Aorta (tissue), 5 donors: ENCODE results near the gene TSEN15. TPM values are rescaled to one million over a fixed set of nuclear protein-coding genes. Genes with fewer than 3 reads are reported as not detected.

Experiments
- ATAC-seq: fragments of 200-7000 bp; cut with Tn5 transposase; one replicate; pipeline ENCODE4 v1.9.1; 2022; ENCODE audit warnings: moderate library complexity; ENCODE audit not compliant: low FRiP score
- DNase-seq, 2 donors: peaks; one replicate each; pipeline ENCODE4 v3.0.0-alpha.2; 2020
- H3K27ac ChIP-seq, 2 donors: one replicate each; pipeline ENCODE4 v1.5.1; 2013; ENCODE audit warnings: low read length in 2 of 2, mild to moderate bottlenecking in 2 of 2, moderate library complexity in 2 of 2, control low read depth in 1 of 2, inconsistent platforms in 1 of 2, low read depth in 1 of 2
- H3K27me3 ChIP-seq, 2 donors: one replicate each; pipeline ENCODE4 v1.6.1; 2013; ENCODE audit warnings: control low read depth in 1 of 2, low read length in 1 of 2, mild to moderate bottlenecking in 1 of 2, moderate library complexity in 1 of 2; ENCODE audit not compliant: insufficient read depth in 2 of 2, control insufficient read depth in 1 of 2
- H3K36me3 ChIP-seq, 2 donors: one replicate each; pipeline ENCODE4 v1.6.1; 2013; ENCODE audit warnings: control low read depth in 1 of 2, low read length in 1 of 2, mild to moderate bottlenecking in 1 of 2; ENCODE audit not compliant: insufficient read depth in 2 of 2, control insufficient read depth in 1 of 2
- H3K4me1 ChIP-seq, 2 donors: one replicate each; pipeline ENCODE4 v1.6.1; 2013; ENCODE audit warnings: low read length in 2 of 2, control low read depth in 1 of 2, mild to moderate bottlenecking in 1 of 2, moderate library complexity in 1 of 2; ENCODE audit not compliant: insufficient read depth in 2 of 2, control insufficient read depth in 1 of 2
- H3K4me3 ChIP-seq, 2 donors: one replicate each; pipeline ENCODE4 v1.5.1; 2013; ENCODE audit warnings: low read length in 2 of 2, control low read depth in 1 of 2, mild to moderate bottlenecking in 1 of 2
- H3K9me3 ChIP-seq: one replicate; pipeline ENCODE4 v1.6.1; 2013; ENCODE audit warnings: mild to moderate bottlenecking, low read length; ENCODE audit not compliant: control insufficient read depth
- WGBS, 2 donors: extraction: QIAGEN DNeasy Blood & Tissue Kit; methylation state at CpG; one replicate each; pipeline ENCODE4 v1.1.7; 2013; 5-methylcytosine and 5-hydroxymethylcytosine counted together
- intact Hi-C, 2 donors: fragments of 100-400 bp; cut with DNase I; formaldehyde crosslinking; loops; one replicate each; pipeline versions ENCODE4 v1.14.2 to v1.15.0; 2022
- long read RNA-seq, 2 donors: library from polyadenylated mRNA; unstranded; transcript quantifications; one replicate each; pipeline ENCODE4 v2.0.0, GENCODE V29; 2020 to 2021
- polyA plus RNA-seq, 2 donors: library from polyadenylated mRNA; stranded (reverse); fragments of 200-250 nt; gene quantifications; one replicate each; pipeline ENCODE4 v1.2.3, GENCODE V29; 2013
- total RNA-seq, 2 donors: library from RNA; stranded (reverse); fragmentation: NEBNext Ultra II Directional; extraction: Animal tissue kit (Norgen Biotek cat#: 25700); gene quantifications; one replicate each; pipeline ENCODE4 v1.2.1, GENCODE V29; 2021
- donor health status: healthy with polysubstance abuse.
- donor health status: Bipolar disorder and iron deficiency.
- donor health status: DM: no; HTN: no; CAD: no.
- donor health status: DM: no; HTN: no; CAD: no.
- donor health status: DM: yes; HTN: yes; CAD: no.

Gene TSEN15
- total RNA-seq (10 to 100 TPM; 23.0 to 26.9 TPM), polyA plus RNA-seq (10 to 100 TPM; 16.0 to 27.8 TPM)
- long read RNA-seq, donor 1, transcript TSEN15-203 (4 exons, 1,844 nt): minor isoform, 14 of 54 reads
- long read RNA-seq, donor 1, transcript TSEN15-216 (5 exons, 1,986 nt): major isoform, 30 of 54 reads
- long read RNA-seq, donor 1, partial matches to known transcripts: 1 of 54 reads
- long read RNA-seq, donor 1, other reads (novel, unspliced or antisense): 5 of 54 reads
- long read RNA-seq, donor 2, partial matches to known transcripts: 0 of 13 reads
- long read RNA-seq, donor 2, other reads (novel, unspliced or antisense): 4 of 13 reads

DNA sequence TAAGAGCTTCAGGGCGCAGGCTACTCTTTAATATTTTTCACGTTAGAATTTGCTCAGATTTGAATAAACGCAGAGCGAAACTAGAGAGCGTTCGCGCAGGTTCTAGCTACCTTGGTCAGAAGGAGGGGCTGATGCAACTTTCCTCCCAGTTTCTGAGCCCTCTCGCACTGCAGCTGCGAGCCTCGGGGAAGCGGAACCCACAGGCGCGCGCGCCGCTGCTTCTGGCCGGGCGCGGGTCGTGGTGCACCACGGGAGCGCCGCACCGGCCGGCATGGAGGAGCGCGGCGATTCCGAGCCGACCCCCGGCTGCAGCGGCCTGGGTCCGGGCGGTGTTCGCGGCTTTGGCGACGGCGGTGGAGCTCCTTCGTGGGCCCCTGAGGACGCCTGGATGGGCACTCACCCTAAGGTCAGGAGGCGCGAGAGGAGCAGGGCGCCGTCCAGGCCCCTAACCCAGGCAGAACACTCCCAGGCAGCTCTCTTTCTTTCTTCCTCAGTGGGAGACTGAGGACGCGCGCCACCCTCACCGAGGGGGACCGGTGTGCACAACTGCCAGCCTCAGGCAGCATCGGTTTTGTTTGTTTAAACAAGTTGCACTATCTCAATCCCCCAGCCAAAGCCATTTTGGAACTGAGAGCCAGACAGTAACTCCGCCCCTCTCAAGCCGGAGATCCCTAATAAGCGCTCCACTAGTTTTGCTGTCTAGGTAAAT, at the start of gene TSEN15:
TSEN15 (plus strand) TSS at position 246 of the 709 bp plus-strand sequence; CDS start at position 272, 26 bp downstream.
- Histone ChIP-seq H3K4me1 (no peaks in the 10 kb centered on the region), H3K4me3 (peak within 1 kb of the TSS; percentile 61 to 100), H3K27ac (peak within 1 kb of the TSS; percentile 36 to 91), H3K36me3 (no peaks in the 10 kb centered on the region), H3K27me3 (no peaks in the 10 kb centered on the region), H3K9me3 (no peaks in the 10 kb centered on the region)
- intact Hi-C loops: no loop called here
- peak; percentile 99 for ATAC-seq
- DNase-seq: peak; percentile 86 to 90
- 0% methylated on average over 45 to 54 of the region's 54 CpGs for WGBS, 2 donors

DNA sequence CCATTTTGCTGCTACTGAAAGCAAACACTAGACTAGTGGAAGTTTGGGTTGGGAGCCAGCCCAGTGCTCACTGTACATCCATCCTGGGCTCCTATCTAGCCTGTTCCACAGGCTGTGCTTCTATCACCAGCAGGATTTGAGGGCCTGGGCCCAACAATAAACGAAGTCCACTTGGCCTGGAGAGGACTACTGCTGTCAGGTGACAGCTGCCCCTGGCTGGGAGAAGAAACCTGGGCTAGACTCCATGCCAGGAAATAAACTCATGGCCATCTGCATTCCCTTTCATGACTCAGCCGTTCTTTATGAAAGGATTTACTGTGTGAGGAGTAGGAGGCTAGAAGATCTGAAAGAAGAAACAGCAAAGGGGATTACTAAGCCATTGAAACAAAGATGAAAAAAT, 49.5 kb upstream of the TSEN15 start:
- 21 to 23% methylated on average over 2 of the region's 2 CpGs for WGBS, 2 donors

DNA sequence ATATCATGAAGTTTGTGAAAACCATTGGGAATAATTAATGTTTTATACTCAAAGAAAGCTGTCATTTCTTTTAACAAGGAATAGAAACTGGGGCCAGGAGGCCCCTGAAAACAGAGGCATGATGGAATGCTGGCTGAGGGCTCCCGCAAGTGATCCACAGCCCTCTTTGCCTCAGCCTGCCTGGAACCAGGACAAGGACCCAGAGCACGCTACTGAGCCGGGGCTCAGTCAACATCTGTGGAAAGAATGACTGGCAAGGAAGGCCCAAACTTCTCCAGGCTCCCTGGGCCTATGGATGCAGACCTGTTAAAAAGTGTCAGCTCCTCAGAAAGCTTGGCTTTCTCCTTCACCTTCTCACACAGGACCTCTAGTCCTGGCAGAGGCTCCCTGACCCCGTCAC, 46.6 kb upstream of the TSEN15 start:
- Histone ChIP-seq H3K27me3 (peaks cover 0 to 6% of the 10 kb centered on the region in 2 donors), H3K36me3 (peaks cover 0 to 2% of the 10 kb centered on the region in 2 donors), H3K4me3 (no peak overlapping the region), H3K27ac (no peak overlapping the region), H3K4me1 (no peaks in the 10 kb centered on the region), H3K9me3 (no peaks in the 10 kb centered on the region)
- intact Hi-C loops: no loop called here
- 79 to 83% methylated on average over 4 of the region's 4 CpGs for WGBS, 2 donors
- no peak for DNase-seq
- no peak for ATAC-seq

More for the DNA sequence above, 49.5 kb upstream of the TSEN15 start:
- H3K27ac ChIP-seq: no peak overlapping the region
- DNase-seq: no peak
- H3K27me3 ChIP-seq: peaks cover 0 to 6% of the 10 kb centered on the region in 2 donors
- intact Hi-C loops: no loop called here
- peaks cover 0 to 2% of the 10 kb centered on the region in 2 donors for H3K36me3 ChIP-seq
- no peaks in the 10 kb centered on the region for H3K4me1 ChIP-seq
- ATAC-seq: no peak
- H3K4me3 ChIP-seq: no peak overlapping the region
- no peaks in the 10 kb centered on the region for H3K9me3 ChIP-seq

GRCh38 chr1:184005506-184005905, 46.0 kb upstream of the TSEN15 start:
- Histone ChIP-seq H3K4me1 (no peaks in the 10 kb centered on the region), H3K27me3 (peaks cover 0 to 6% of the 10 kb centered on the region in 2 donors), H3K27ac (no peak overlapping the region), H3K4me3 (no peak overlapping the region), H3K9me3 (no peaks in the 10 kb centered on the region), H3K36me3 (peaks cover 0 to 2% of the 10 kb centered on the region in 2 donors)
- ATAC-seq: no peak
- intact Hi-C loops: no loop called here
- no peak for DNase-seq
- 70 to 82% methylated on average over 4 of the region's 4 CpGs for WGBS, 2 donors

DNA sequence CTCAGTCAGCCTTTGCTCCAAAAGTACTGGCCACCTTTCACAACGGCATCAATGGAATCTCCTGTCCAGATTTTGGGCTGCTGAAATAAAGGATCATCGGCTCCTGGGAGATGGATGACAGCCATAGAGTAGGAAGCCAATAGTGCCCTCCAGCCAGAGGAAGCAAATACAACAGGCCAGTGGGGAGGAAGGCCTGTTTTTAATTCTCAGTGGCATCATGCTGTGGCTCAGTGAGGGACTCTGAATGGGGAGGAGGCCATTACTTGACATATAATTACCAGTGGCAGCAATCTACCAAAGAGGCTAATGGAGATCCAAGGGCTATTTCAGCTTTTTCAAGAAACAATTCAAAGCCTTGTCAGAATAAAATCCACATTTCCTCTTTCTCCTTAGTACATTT, 40.7 kb upstream of the TSEN15 start:
- DNase-seq (no peak), ATAC-seq (no peak)
- peaks cover 1% of the 10 kb centered on the region for H3K9me3 ChIP-seq
- no peaks in the 10 kb centered on the region for H3K27me3 ChIP-seq
- 54 to 73% methylated on average over 2 of the region's 2 CpGs for WGBS, 2 donors
- H3K4me3 ChIP-seq: no peak overlapping the region
- no peak overlapping the region for H3K27ac ChIP-seq
- intact Hi-C loops: no loop called here
- no peaks in the 10 kb centered on the region for H3K4me1 ChIP-seq
- H3K36me3 ChIP-seq: no peaks in the 10 kb centered on the region

DNA sequence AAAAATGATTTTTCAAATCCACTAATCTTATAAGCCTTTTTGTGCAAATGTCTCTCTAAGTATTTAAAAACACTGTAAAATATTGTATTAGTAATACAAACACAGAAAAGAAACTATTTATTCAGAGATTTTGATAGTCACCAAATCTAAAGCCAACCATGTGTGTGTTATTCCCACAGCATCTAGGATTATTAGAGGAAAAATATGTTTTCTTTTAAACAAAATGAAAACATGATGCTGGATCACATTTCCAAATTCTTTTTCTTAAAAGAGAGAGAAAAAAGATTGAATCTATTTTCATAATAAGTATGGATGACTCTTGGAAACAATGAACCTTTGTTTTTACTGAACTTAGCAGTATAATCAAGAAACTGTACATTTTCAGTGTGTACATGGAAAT, 39.3 kb upstream of the TSEN15 start:
- no peak for DNase-seq
- Histone ChIP-seq H3K27ac (no peak overlapping the region), H3K36me3 (no peaks in the 10 kb centered on the region), H3K27me3 (no peaks in the 10 kb centered on the region), H3K4me3 (no peak overlapping the region), H3K9me3 (peaks cover 1% of the 10 kb centered on the region), H3K4me1 (no peaks in the 10 kb centered on the region)
- ATAC-seq: no peak
- intact Hi-C loops: no loop called here

DNA sequence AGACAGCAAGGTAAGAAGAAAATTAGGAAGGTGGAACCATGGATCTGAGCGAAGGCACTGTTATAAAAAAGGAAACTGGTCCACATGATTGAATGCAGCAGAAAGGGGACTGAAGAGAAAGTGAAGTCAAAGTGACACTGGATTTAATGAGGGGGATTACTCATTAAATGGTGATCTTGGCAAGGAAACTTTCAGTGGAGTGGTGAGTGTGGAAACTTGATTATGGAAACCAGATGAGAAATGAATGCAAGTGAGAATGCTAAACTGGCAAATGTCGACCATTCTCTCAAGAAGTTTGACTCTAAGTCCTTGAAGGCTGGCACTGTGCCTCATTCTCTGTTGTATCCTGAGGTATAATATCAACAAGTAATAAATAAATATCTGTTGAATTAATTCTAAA, 37.3 kb upstream of the TSEN15 start:
- no peaks in the 10 kb centered on the region for H3K27me3 ChIP-seq
- intact Hi-C loops: no loop called here
- peaks cover 1% of the 10 kb centered on the region for H3K9me3 ChIP-seq
- no peak overlapping the region for H3K27ac ChIP-seq
- 92 to 93% methylated on average over 2 of the region's 2 CpGs for WGBS, 2 donors
- H3K36me3 ChIP-seq: no peaks in the 10 kb centered on the region
- no peak overlapping the region for H3K4me3 ChIP-seq
- DNase-seq (no peak), ATAC-seq (no peak)
- no peaks in the 10 kb centered on the region for H3K4me1 ChIP-seq

DNA sequence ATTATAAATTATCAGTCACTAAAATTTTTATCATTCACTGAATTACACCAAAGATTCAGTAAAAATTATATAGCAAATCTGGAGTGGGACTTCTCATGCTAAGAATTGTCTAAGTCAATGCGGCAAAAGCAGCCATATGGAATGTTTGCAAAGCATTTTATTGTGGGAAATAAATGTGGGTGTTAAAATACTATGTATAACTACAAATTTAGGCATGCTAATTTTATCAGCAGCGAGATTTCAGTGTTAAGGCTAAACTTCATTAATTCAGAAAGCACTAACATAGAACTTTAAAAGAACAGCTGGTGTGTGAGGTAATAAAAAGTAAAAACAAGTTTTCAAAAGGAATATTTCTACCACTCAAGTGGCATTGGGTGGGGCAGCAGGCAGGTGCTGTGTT, 35.4 kb upstream of the TSEN15 start:
- DNase-seq (no peak), ATAC-seq (no peak)
- 94 to 97% methylated on average over 2 of the region's 2 CpGs for WGBS, 2 donors
- Histone ChIP-seq H3K4me1 (no peaks in the 10 kb centered on the region), H3K9me3 (peaks cover 3% of the 10 kb centered on the region), H3K27me3 (no peaks in the 10 kb centered on the region), H3K36me3 (no peaks in the 10 kb centered on the region), H3K4me3 (no peak overlapping the region), H3K27ac (no peak overlapping the region)
- intact Hi-C loops: no loop called here

- Histone ChIP-seq H3K4me1 (no peaks in the 10 kb centered on the region), H3K4me3 (no peak overlapping the region), H3K9me3 (peaks cover 3% of the 10 kb centered on the region), H3K27ac (no peak overlapping the region), H3K36me3 (no peaks in the 10 kb centered on the region), H3K27me3 (no peaks in the 10 kb centered on the region)
- no peak for ATAC-seq
- peak in 1 of 2 donors; percentile 48 for DNase-seq
- intact Hi-C loops: no loop called here
- 18 to 35% methylated on average over 7 of the region's 7 CpGs for WGBS, 2 donors
These were observed 34.2 kb upstream of the TSEN15 start for GRCh38 chr1:184017306-184017705.
